SK-N-SH treated with all-trans-retinoic acid at 6 μM for 48 hours (cell line): ENCODE measurements around the gene GRHL3.

ENCODE experiments used
- ATAC-seq: fragments of 200-7000 bp; cut with Tn5 transposase; 3 replicates; pipeline ENCODE4 v1.9.1; 2020; ENCODE audit warnings: mild to moderate bottlenecking, moderate library complexity
- ARNTL ChIP-seq: fragments of 450-650 bp; formaldehyde crosslinking; IDR thresholded peaks from 2 replicates; pipeline ENCODE4 v1.5.0; 2020; ENCODE audit warnings: low read depth, mild to moderate bottlenecking, moderate library complexity, borderline replicate concordance
- BACH2 ChIP-seq: fragments of 250-450 bp; sonication (Bioruptor Pico); IDR thresholded peaks from 2 replicates; pipeline ENCODE4 v1.9.0; 2021; ENCODE audit warnings: mild to moderate bottlenecking, borderline replicate concordance
- CREB5 ChIP-seq: fragments of 250-450 bp; sonication (Bioruptor Pico); IDR thresholded peaks from 2 replicates; pipeline ENCODE4 v1.5.1; 2020; ENCODE audit warnings: low read depth, mild to moderate bottlenecking, moderate library complexity
- CSDC2 ChIP-seq: fragments of 250-450 bp; sonication (Bioruptor Pico); IDR thresholded peaks from 2 replicates; pipeline ENCODE4 v1.5.0; 2020; ENCODE audit warnings: mild to moderate bottlenecking, moderate library complexity
- CSRNP3 ChIP-seq: fragments of 250-450 bp; sonication (Bioruptor Pico); IDR thresholded peaks from 2 replicates; pipeline ENCODE4 v1.5.1; 2021; ENCODE audit warnings: mild to moderate bottlenecking, moderate library complexity
- ESRRG ChIP-seq: fragments of 250-450 bp; sonication (Bioruptor Pico); IDR thresholded peaks from 2 replicates; pipeline ENCODE4 v1.6.1; 2021; ENCODE audit warnings: mild to moderate bottlenecking
- GLIS3 ChIP-seq: fragments of 250-450 bp; sonication (Bioruptor Pico); IDR thresholded peaks from 2 replicates; pipeline ENCODE4 v1.5.0; 2020; ENCODE audit warnings: mild to moderate bottlenecking, moderate library complexity
- ISL1 ChIP-seq: fragments of 250-450 bp; sonication (Bioruptor Pico); IDR thresholded peaks from 2 replicates; pipeline ENCODE4 v2.1.2; 2022; ENCODE audit warnings: mild to moderate bottlenecking, moderate library complexity
- OSR1 ChIP-seq: fragments of 250-450 bp; sonication (Bioruptor Pico); IDR thresholded peaks from 2 replicates; pipeline ENCODE4 v1.8.0; 2022; ENCODE audit warnings: moderate library complexity, mild to moderate bottlenecking, inconsistent platforms
- PATZ1 ChIP-seq: fragments of 250-450 bp; sonication (Bioruptor Pico); IDR thresholded peaks from 2 replicates; pipeline ENCODE4 v1.8.0; 2020; ENCODE audit warnings: mild to moderate bottlenecking, moderate library complexity, borderline replicate concordance
- POU6F1 ChIP-seq: fragments of 250-450 bp; sonication (Bioruptor Pico); IDR thresholded peaks from 2 replicates; pipeline ENCODE4 v1.8.0; 2021; ENCODE audit warnings: low read depth, mild to moderate bottlenecking, moderate library complexity, borderline replicate concordance
- PPARA ChIP-seq: fragments of 250-450 bp; sonication (Bioruptor Pico); IDR thresholded peaks from 2 replicates; pipeline ENCODE4 v1.5.0; 2020; ENCODE audit warnings: mild to moderate bottlenecking, borderline replicate concordance
- RARB ChIP-seq: fragments of 250-450 bp; sonication (Bioruptor Pico); IDR thresholded peaks from 2 replicates; pipeline ENCODE4 v1.8.0; 2021; ENCODE audit warnings: mild to moderate bottlenecking, moderate library complexity
- SNAI2 ChIP-seq: fragments of 250-450 bp; sonication (Bioruptor Pico); IDR thresholded peaks from 2 replicates; pipeline ENCODE4 v1.5.0; 2020; ENCODE audit warnings: mild to moderate bottlenecking, moderate library complexity
- TCF4 ChIP-seq: fragments of 250-450 bp; sonication (Bioruptor Pico); IDR thresholded peaks from 2 replicates; pipeline ENCODE4 v1.8.0; 2021; ENCODE audit warnings: mild to moderate bottlenecking, moderate library complexity, borderline replicate concordance
- TOX ChIP-seq: fragments of 250-450 bp; sonication (Bioruptor Pico); IDR thresholded peaks from 2 replicates; pipeline ENCODE4 v1.8.0; 2021; ENCODE audit warnings: mild to moderate bottlenecking, moderate library complexity, borderline replicate concordance
- ZC3H10 ChIP-seq: fragments of 250-450 bp; sonication (Bioruptor Pico); IDR thresholded peaks from 2 replicates; pipeline ENCODE4 v1.5.1; 2021; ENCODE audit warnings: mild to moderate bottlenecking, moderate library complexity
- ZFP3 ChIP-seq: fragments of 250-450 bp; sonication (Bioruptor Pico); IDR thresholded peaks from 2 replicates; pipeline ENCODE4 v1.5.0; 2020; ENCODE audit warnings: mild to moderate bottlenecking, moderate library complexity
- ZFP30 ChIP-seq: fragments of 450-650 bp; formaldehyde crosslinking; IDR thresholded peaks from 2 replicates; pipeline ENCODE4 v1.5.0; 2022; ENCODE audit warnings: mild to moderate bottlenecking, moderate library complexity
- ZNF565 ChIP-seq: fragments of 450-650 bp; formaldehyde crosslinking; conservative IDR thresholded peaks from 2 replicates; pipeline ENCODE4 v1.5.0; 2020; ENCODE audit warnings: low read depth, mild to moderate bottlenecking, moderate library complexity
- ZNF70 ChIP-seq: fragments of 450-650 bp; formaldehyde crosslinking; IDR thresholded peaks from 2 replicates; pipeline ENCODE4 v1.5.0; 2020; ENCODE audit warnings: mild to moderate bottlenecking, moderate library complexity
- ZNF8 ChIP-seq: fragments of 450-650 bp; formaldehyde crosslinking; IDR thresholded peaks from 2 replicates; pipeline ENCODE4 v1.5.0; 2020; ENCODE audit warnings: mild to moderate bottlenecking, moderate library complexity

GRHL3 gene

GRCh38 chr1:24381256-24381655 is 62.1 kb downstream of the GRHL3 start:
- ATAC-seq, result no peak
- TF ChIP-seq ARNTL (CRISPR knock-in tag) (no peak), CSRNP3 (CRISPR knock-in tag) (no peak), SNAI2 (CRISPR knock-in tag) (no peak), ZNF70 (CRISPR knock-in tag) (no peak), PPARA (CRISPR knock-in tag) (no peak), BACH2 (CRISPR knock-in tag) (no peak), ISL1 (CRISPR knock-in tag) (no peak), ZC3H10 (CRISPR knock-in tag) (no peak)
- TF ChIP-seq, all 23 proteins: peak for 0

- no peak for ATAC-seq
These were observed 63.0 kb downstream of the GRHL3 start for GRCh38 chr1:24382165-24382577.

GRCh38 chr1:24383381-24383940 is 64.3 kb downstream of the GRHL3 start:
- no peak for TF ChIP-seq ZNF70 (CRISPR knock-in tag)
- no peak for TF ChIP-seq TOX
- TF ChIP-seq ISL1 (CRISPR knock-in tag), result no peak
- no peak for TF ChIP-seq SNAI2 (CRISPR knock-in tag)
- no peak for TF ChIP-seq ZFP3 (CRISPR knock-in tag)
- TF ChIP-seq ZFP30, result no peak
- no peak for TF ChIP-seq ESRRG (CRISPR knock-in tag)
- TF ChIP-seq PPARA (CRISPR knock-in tag), result no peak
- TF ChIP-seq PATZ1, result no peak
- TF ChIP-seq TCF4 (CRISPR knock-in tag), result no peak
- no peak for TF ChIP-seq OSR1
- no peak for TF ChIP-seq GLIS3
- TF ChIP-seq CSDC2 (CRISPR knock-in tag), result no peak
- no peak for TF ChIP-seq CSRNP3 (CRISPR knock-in tag)
- no peak for TF ChIP-seq POU6F1
- TF ChIP-seq ZNF565 (CRISPR knock-in tag), result no peak
- no peak for TF ChIP-seq ARNTL (CRISPR knock-in tag)
- no peak for TF ChIP-seq RARB
- no peak for TF ChIP-seq ZNF8 (CRISPR knock-in tag)
- TF ChIP-seq, all 23 proteins: peak for 0
- ATAC-seq, result no peak

More at GRCh38 chr1:24382165-24382577, 63.0 kb downstream of the GRHL3 start:
- TF ChIP-seq TOX, result no peak
- no peak for TF ChIP-seq CSRNP3 (CRISPR knock-in tag)
- TF ChIP-seq CREB5, result no peak
- TF ChIP-seq OSR1, result no peak
- no peak for TF ChIP-seq PPARA (CRISPR knock-in tag)
